ENCODE measurements around the gene CUL1. TPM values are rescaled to one million over a fixed set of nuclear protein-coding genes. Genes with fewer than 3 reads are reported as not detected.

Gene CUL1
- total RNA-seq, 1 experiment from 2014 or later, result 32.0 TPM

DNA sequence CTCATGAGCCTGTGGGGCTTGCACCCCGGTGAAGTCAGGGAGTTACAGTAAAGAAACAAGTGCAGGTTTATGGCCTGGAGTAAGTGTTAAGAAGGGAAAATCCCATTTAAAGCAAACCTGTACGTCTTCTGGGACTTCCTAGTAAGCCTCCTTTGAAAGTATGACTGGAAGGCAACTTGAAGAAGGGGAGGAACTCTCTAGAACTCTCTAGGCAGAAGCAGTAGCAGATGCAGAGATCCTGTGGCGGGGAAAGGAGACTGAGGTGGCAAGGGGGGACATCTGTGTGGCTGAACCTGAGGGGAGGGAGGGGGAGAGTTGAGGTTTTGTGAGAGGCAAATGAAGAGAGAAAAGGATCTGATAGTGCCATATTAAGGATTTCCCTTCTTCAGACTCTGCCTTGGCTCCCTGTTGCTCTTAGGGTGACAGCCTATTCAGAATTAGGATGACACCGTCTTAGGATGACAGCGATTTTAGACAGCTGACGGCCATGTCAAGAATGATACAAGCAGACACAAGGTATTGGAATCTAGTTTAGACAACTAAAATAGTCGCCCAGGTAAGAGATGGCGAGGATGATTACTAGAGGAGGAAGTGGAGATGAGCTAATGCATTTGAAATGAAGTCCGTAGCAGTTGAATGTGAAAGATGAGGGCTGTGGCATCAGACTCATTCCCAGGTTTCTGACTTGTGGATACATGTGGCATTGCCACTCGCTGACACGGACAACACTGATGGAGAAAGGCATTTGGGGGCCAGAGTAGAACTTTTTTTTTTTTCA lies 29.0 kb downstream of the CUL1 start:
- no peaks in the 10 kb centered on the region for H3K27me3 ChIP-seq
- H3K4me3 ChIP-seq, result no peak overlapping the region
- no peak for DNase-seq
- no peaks in the 10 kb centered on the region for H3K9me3 ChIP-seq
- peaks cover 3% of the 10 kb centered on the region; the same call in 1 of the 2 replicates for H3K36me3 ChIP-seq

DNA sequence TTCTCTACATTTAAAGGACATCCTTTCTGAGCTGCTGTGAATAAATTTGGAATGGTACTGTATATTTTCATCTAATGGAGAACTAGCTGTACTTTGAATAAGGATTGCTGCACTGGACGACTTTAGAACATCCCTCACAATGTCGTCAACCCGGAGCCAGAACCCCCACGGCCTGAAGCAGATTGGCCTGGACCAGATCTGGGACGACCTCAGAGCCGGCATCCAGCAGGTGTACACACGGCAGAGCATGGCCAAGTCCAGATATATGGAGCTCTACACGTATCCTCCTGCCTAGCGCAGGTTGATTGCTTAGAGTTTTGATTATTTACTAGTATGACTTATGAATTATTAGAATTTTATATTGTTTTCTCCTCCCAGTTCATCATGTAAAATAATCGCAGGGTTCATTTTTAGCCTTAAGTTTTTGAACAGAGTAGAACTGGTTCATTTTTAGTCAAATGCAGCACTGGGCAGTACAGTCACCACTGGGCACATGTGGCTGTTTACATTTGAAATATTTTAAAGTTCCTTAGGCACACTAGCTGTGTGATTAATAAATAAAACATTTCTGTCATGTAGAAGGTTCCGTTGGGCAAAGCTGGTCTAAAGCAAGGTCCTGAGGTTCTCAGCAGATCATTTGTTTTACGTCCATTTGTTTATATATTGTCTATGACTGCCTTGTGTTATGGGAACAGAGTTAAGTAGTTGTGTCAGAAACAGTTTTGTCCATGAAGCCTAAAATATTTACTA lies 31.5 kb downstream of the CUL1 start:
- DNase-seq, result peak; percentile 28
- Histone ChIP-seq H3K4me3 (no peak overlapping the region), H3K36me3 (peaks cover 9% of the 10 kb centered on the region; the same call in 1 of the 2 replicates), H3K27me3 (no peaks in the 10 kb centered on the region), H3K9me3 (no peaks in the 10 kb centered on the region)

DNA sequence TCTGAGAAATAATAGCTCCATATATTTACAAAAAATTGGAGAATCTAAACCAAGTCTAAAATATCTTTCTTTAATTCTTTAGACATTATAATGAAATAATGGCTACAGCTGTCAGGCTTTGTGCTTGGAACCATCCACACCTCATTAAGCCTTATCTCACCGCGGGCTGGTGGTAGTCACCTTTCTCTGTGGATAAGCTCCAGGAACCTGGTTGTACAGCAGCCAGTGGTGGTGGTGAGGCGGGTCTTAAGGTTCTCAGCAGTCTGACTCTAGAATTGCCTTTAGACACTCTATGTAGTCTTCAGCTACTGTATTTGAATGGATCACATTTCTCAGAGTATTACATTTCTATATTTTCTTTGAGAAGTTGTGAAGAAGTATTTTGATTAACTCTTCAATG lies 34.2 kb downstream of the CUL1 start:
- H3K27me3 ChIP-seq, result no peaks in the 10 kb centered on the region
- H3K36me3 ChIP-seq, result peaks cover 9% of the 10 kb centered on the region

DNA sequence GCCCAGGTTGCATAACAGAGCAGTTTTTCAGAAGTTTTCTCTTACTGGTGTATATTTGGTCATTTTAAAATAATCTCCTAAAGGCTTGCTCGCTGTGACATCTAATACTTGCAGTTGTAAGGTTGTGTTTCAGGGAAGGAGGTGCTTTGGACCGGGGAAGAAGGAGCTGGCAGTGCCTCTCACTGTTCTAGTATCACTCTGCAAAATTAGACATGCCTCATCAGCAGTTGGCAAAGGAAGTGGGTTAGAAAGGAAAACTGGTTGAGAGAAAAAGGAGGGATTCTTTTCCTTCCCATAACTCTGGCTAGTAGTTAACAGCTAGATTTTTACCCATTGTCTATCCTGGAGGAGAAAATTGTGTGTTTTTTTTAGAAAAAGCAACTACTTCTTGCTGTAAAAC lies 34.8 kb downstream of the CUL1 start:
- DNase-seq, result no peak
- Histone ChIP-seq H3K4me3 (no peak overlapping the region), H3K9me3 (no peaks in the 10 kb centered on the region), H3K27me3 (no peaks in the 10 kb centered on the region), H3K36me3 (peaks cover 9% of the 10 kb centered on the region)

More for the DNA sequence above, 34.2 kb downstream of the CUL1 start:
- Histone ChIP-seq H3K9me3 (no peaks in the 10 kb centered on the region), H3K4me3 (no peak overlapping the region)
- DNase-seq, result no peak

DNA sequence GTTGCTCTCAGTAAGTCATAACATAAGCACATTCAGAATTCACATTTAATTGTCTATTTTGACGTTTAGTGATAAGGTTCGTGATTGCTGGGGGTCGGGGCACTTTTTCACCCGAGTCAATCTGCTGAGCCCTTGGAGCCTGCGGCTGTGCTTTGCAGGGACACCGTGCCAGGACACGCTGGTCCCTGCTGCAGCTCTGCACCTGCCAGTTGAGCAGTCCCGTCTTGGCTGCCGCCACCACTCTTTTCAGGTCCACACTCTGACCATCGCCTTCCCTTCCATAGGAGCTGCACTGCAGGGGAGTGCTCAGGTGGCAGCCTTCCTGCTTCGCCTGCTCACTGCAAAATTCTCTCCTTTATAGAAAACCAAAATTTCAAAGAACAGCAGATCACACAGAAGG lies 36.4 kb downstream of the CUL1 start:
- no peak overlapping the region for H3K4me3 ChIP-seq
- no peak for DNase-seq
- no peaks in the 10 kb centered on the region for H3K27me3 ChIP-seq
- H3K9me3 ChIP-seq, result no peaks in the 10 kb centered on the region
- H3K36me3 ChIP-seq, result peaks cover 13% of the 10 kb centered on the region

DNA sequence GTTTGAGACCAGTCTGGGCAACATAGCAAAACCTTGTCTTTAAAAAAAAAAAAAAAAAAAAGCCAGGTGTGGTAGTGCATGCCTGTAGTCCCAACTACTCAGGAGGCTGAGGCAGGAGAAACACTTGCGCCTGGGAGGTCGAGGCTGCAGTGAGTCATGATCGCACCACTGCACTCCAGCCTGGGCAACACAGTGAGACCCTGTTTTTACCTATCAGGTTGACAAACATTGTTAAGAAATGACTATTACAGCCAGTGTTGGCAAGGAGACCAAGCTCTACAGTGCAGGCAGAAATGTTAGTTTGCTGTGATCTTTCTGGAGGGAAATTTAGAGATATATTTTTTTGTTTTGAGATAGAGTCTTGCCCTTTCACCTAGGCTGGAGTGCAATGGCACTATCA lies 37.3 kb downstream of the CUL1 start:
- H3K4me3 ChIP-seq, result no peak overlapping the region
- H3K27me3 ChIP-seq, result no peaks in the 10 kb centered on the region
- no peaks in the 10 kb centered on the region for H3K9me3 ChIP-seq
- DNase-seq, result no peak
- peaks cover 21% of the 10 kb centered on the region for H3K36me3 ChIP-seq

DNA sequence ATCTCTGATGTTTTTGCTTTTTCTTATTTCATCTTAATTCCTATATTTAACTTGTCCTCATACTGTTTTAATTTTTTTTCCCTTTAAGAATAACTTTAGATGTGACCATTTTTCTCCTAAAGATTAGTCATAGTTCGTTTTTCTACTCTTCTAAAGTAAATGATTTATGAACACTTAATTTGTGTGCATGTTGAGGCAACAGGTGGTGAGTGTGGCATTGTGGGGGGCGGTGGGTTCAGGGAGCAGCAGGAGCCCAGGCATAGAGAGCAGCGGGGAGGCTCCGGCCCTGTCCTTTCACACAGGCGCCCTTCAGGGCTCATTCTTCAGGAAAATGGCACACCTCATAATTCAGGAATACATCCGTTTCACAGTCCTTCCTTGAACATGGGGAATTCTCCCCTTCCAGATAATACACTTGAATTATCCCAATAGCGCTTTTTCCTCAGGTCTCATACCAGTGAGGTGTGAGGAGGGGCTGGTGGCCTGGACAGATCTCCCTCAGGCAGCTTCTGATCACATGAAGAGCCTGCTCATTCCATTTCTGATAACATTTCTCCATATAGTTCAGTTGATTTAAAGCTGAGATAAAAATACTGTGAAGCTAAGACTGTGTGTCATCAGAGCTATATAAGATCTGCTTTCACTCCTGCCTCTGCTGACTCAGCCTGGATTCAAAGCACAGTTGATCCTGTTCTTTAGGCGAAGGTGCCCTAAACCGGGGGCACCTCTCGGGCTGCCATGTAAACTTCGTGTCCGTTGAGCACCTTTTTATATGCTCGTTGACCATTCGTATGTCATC lies 40.2 kb downstream of the CUL1 start:
- H3K36me3 ChIP-seq, result peaks cover 30% of the 10 kb centered on the region

DNA sequence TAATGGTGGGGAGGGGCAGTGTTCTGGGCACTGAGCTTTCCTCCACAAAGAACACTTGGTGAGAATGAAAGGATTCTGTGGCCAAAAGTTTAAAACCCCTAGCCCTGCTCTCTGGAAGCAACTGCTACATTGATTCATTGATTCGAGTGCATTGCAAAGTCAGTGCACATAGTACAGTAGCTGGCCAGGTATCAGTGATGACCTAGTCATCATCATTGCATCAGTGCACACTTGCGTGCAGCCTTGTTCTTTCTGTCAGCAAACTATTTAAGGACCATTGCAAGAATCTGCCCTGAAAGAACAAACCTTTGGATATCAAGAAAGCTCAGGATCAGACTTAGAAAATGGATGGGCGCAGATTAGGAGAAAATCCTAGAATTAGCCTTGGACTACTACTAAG lies 47.4 kb downstream of the CUL1 start:
- no peak overlapping the region for H3K4me3 ChIP-seq
- no peaks in the 10 kb centered on the region for H3K9me3 ChIP-seq
- peaks cover 11% of the 10 kb centered on the region for H3K36me3 ChIP-seq
- H3K27me3 ChIP-seq, result no peaks in the 10 kb centered on the region
- DNase-seq, result no peak

More for the DNA sequence above, 40.2 kb downstream of the CUL1 start:
- Histone ChIP-seq H3K4me3 (no peak overlapping the region), H3K27me3 (no peaks in the 10 kb centered on the region), H3K9me3 (no peaks in the 10 kb centered on the region)
- DNase-seq, result no peak

DNA sequence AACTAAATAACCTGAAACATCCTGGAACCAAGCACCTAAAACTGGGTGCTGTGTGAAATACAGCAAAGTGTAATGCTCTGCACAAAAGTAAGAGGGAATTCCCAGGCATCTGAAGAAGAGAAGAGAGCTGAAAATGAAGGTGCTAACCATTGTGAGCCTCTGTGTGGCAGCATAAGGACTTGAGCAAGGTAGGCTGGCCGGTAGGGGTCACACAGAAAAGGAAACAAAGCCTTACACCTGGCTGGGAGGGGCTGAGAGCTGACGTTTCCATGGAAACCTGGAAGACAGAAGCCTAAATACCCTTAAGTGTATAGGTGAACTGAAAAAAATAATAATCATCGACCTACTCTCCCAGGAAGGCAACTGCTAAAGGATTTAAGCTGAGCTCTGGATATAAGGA lies 48.6 kb downstream of the CUL1 start:
- H3K27me3 ChIP-seq, result no peaks in the 10 kb centered on the region
- H3K9me3 ChIP-seq, result no peaks in the 10 kb centered on the region
- peaks cover 7% of the 10 kb centered on the region for H3K36me3 ChIP-seq
- H3K4me3 ChIP-seq, result no peak overlapping the region
- DNase-seq, result no peak

DNA sequence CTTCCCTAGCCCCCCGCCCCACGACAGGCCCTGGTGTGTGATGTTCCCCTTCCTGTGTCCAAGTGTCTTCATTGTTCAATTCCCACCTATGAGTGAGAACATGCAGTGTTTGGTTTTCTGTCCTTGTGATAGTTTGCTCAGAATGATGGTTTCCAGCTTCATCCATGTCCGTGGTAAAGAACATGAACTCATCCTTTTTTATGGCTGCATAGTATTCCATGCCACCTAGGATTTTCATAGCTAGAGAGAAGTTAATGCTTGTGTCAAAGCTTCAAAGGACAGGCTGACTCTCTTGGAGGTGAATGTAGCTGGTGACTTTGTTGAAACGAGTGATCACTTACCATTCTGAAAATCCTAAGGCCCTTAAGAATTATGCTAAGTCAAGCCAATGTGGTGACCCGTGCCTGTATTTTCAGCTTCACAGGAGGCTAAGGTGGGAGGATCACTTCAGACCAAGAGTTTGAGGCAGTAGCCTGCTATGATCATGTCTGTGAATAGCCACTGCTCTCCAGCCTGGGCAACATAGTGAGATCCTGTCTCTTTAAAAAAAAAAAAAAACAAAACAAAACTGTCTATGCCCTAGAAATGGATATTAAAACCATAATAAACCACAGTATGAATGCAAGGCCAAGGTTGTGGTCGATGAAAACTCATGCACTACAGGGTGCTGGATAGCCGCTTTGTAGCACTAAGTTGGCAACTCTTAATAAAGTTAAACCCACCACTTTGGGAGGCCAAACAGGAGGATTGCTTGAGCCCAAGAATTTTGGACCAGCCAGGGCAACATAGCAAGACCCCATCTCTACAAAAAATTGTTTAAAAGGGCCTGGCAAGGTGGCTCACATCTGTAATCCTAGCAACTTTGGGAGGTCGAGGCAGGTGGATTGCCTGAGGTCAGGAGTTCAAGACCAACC lies 52.0 kb downstream of the CUL1 start:
- no peaks in the 10 kb centered on the region for H3K27me3 ChIP-seq
- no peak for DNase-seq

DNA sequence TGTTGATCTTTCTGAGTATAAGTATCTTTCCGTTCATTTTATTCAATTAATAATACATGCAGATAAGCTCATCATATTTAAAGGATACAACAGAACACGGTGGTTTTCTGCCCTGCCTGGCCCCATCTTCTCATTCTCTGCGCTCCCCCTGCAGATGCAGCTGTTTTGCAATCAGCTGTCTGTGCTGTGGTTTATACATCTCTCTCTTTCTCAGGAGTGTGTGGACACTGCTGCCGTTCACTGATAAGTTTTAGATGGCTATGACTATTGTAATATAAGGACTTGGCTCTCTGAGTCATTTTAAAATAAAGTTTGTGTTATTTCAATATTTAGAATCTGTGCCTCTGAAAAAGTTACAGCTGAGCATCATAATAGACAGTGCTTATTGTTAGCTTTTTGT lies 54.5 kb downstream of the CUL1 start:
- H3K27me3 ChIP-seq, result no peaks in the 10 kb centered on the region
- H3K9me3 ChIP-seq, result no peaks in the 10 kb centered on the region
- no peak for DNase-seq
- H3K4me3 ChIP-seq, result no peak overlapping the region
- H3K36me3 ChIP-seq, result peaks cover 10% of the 10 kb centered on the region; the same call in 1 of the 2 replicates

More for the DNA sequence above, 52.0 kb downstream of the CUL1 start:
- Histone ChIP-seq H3K9me3 (no peaks in the 10 kb centered on the region), H3K4me3 (no peak overlapping the region), H3K36me3 (no peaks in the 10 kb centered on the region)

DNA sequence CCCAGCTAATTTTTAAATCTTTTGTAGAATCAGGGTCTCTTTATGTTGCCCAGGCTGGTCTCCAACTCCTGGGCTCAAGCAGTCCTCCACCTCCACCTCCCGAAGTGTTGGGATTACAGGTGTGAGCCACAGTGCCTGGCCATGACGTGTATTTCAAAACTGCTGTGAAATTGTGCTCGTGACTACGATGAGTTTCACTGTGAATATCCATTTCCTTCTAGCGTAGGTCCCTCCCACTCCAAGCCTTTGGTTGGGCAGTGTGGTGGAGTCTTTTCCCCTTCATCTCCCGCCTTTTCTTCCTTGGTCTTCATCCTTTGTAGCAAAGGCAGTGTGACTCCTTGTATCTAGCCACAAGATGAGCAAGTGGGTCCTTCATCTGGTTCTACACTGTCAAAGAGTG lies 56.2 kb downstream of the CUL1 start:
- no peak for DNase-seq
- Histone ChIP-seq H3K36me3 (peaks cover 10% of the 10 kb centered on the region), H3K9me3 (no peaks in the 10 kb centered on the region), H3K4me3 (no peak overlapping the region), H3K27me3 (no peaks in the 10 kb centered on the region)

DNA sequence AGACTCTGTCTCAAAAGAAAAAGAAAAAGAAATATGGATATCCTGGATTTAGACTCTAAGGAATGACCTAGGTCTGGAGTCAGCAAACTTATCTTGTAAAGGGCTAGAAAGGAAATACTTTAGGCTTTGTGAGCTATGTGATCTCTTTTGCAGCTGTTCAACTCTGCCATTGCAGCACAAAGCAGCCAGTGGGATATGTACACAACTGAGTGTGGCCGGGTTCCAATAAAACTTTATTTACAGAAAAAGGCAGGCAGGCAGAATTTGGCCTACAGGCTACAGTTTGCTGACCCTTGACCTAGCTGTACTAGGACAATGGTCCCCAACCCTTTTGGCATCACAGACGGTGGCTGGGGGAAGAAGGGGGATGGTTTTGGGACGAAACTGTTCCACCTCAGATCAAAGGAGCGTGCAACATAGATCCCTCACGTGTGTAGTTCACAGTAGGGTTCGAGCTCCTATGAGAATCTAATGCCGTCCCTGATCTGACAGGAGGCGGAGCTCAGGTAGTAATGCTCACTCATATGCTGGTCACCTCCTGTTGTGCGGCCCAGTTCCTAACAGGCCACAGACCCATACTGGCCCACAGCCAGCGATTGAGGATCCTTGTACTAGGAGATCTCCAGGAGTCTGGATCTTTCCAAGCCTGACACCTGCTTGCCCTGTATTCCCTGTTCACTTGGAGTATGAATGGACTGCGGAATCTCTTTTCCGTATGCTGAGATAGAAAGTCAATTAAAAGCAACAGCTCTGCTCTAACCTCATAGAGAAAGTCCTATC lies 63.0 kb downstream of the CUL1 start:
- H3K4me3 ChIP-seq, result no peak overlapping the region
- H3K27me3 ChIP-seq, result no peaks in the 10 kb centered on the region
- H3K9me3 ChIP-seq, result no peaks in the 10 kb centered on the region
- no peak for DNase-seq
- H3K36me3 ChIP-seq, result peaks cover 12% of the 10 kb centered on the region

DNA sequence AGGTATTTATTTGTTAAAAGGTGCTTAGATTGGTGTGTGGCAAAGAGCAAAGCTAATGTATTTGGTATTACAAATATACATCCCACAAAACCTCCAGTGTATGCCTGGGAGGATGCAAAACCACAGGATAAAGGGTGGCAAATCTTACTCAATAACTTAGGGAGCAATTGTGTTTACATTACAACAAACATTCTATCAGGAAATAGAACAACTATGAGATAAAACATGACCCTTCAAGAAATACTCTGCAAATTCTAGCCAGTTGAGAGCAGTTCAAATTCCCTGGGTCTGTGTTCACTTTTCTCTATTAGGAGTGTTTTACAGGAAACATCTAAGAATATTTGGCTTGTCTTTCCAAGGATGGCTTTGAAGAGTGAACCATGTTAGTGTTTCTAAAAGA lies 64.9 kb downstream of the CUL1 start:
- Histone ChIP-seq H3K36me3 (peaks cover 4% of the 10 kb centered on the region), H3K9me3 (no peaks in the 10 kb centered on the region), H3K27me3 (no peaks in the 10 kb centered on the region), H3K4me3 (no peak overlapping the region)
- DNase-seq, result no peak

DNA sequence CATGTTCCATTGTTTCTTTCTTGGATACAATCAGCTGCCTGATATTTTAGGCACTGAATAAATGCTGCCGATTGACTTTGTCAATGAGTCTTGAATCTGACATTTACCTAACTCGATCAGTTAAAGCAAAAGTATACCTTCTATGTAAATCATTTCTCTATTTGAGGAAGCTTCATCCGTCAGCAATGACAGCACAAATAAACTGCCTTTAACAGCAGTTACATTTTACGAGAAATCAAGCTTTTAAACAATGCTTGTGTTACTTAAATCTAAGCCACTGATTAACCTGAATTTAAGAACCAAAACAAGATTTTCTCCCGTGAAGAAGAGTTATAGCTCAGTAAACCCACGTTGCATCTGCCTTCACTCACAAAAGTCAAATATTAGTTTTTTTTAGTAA lies 71.3 kb downstream of the CUL1 start:
- no peaks in the 10 kb centered on the region for H3K9me3 ChIP-seq
- H3K27me3 ChIP-seq, result no peaks in the 10 kb centered on the region

More for the DNA sequence above, 71.3 kb downstream of the CUL1 start:
- Histone ChIP-seq H3K36me3 (peaks cover 8% of the 10 kb centered on the region), H3K4me3 (no peak overlapping the region)
- DNase-seq, result no peak
